ENCODE measurements around the gene GANAB.

DNA sequence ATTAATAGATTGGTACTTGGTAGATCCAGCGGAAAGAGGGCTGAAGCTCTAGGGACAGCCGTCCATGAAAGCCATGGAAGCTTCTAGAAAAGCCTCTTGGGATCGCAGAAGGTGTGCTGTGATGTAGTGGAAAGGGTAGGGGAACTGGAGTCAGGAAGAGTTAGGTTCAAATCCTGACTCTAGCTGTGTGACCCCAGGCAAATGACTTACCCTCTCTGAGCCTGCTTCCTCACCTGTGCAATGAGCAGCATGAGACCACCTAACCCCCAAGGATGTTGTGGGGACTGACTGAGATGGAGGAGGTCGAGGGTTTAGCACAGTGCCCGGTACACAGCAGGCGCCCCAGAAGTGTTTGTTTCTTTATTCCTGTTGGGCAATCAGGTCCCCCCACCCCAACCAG is 36.0 kb downstream of the GANAB start:
- TF ChIP-seq EZH2 (IDR thresholded peaks at IDR 0.05; ENCODE audit: insufficient read depth, poor library complexity, severe bottlenecking) (no peak), EZH2phosphoT487 (IDR thresholded peaks at IDR 0.05; ENCODE audit: insufficient read depth, low read depth) (no peak)
